Small intestine (tissue), 7 donors: ENCODE measurements around the gene ADIPOR2. TPM values are rescaled to one million over a fixed set of nuclear protein-coding genes. Genes with fewer than 3 reads are reported as not detected.
A peak's percentile ranks its signal among the peaks of the same experiment; 100 is the strongest.

Experiments used
- DNase-seq, 2 donors: peaks; one replicate each; pipeline versions ENCODE4 v3.0.0 to v3.0.0-alpha.2; 2013
- FAIRE-seq: peaks from 2 replicates; lab custom pipeline; 2012; peaks lifted over from hg19 to GRCh38; lab: Jason Lieb, UNC
- H3K27ac ChIP-seq, 3 donors: one replicate each; pipeline ENCODE4 v1.5.1; 2013; ENCODE audit warnings: low read length in 2 of 3, mild to moderate bottlenecking in 2 of 3, control low read depth in 1 of 3, inconsistent platforms in 1 of 3, low read depth in 1 of 3, moderate library complexity in 1 of 3
- H3K27me3 ChIP-seq, 3 donors: one replicate each; pipeline ENCODE4 v1.6.1; 2013; ENCODE audit warnings: low read length in 3 of 3, inconsistent platforms in 1 of 3; ENCODE audit not compliant: control insufficient read depth in 3 of 3, insufficient read depth in 3 of 3
- H3K36me3 ChIP-seq, 3 donors: one replicate each; pipeline ENCODE4 v1.6.1; 2013; ENCODE audit warnings: low read length in 3 of 3, inconsistent platforms in 1 of 3, low read depth in 1 of 3, mild to moderate bottlenecking in 1 of 3, moderate library complexity in 1 of 3; ENCODE audit not compliant: control insufficient read depth in 3 of 3, insufficient read depth in 2 of 3
- H3K4me1 ChIP-seq, 3 donors: one replicate each; pipeline ENCODE4 v1.6.1; 2013; ENCODE audit warnings: low read length in 2 of 3, inconsistent platforms in 1 of 3, low read depth in 1 of 3, mild to moderate bottlenecking in 1 of 3, moderate library complexity in 1 of 3; ENCODE audit not compliant: control insufficient read depth in 3 of 3, insufficient read depth in 2 of 3
- H3K4me3 ChIP-seq, 3 donors: one replicate each; pipeline ENCODE4 v1.5.1; 2013; ENCODE audit warnings: low read length in 3 of 3, control low read depth in 1 of 3, inconsistent platforms in 1 of 3, low read depth in 1 of 3, mild to moderate bottlenecking in 1 of 3, moderate library complexity in 1 of 3
- H3K9me3 ChIP-seq, 2 donors: one replicate each; pipeline ENCODE4 v1.6.1; 2013; ENCODE audit warnings: low read depth in 1 of 2, low read length in 1 of 2; ENCODE audit not compliant: control insufficient read depth in 2 of 2, insufficient read depth in 1 of 2
- WGBS, 3 donors: extraction: QIAGEN DNeasy Blood & Tissue Kit; methylation state at CpG; one replicate each; pipeline ENCODE4 v1.1.7; 2013; 5-methylcytosine and 5-hydroxymethylcytosine counted together
- polyA plus RNA-seq, 4 donors: library from polyadenylated mRNA; stranded (reverse) in 3 of 4; unstranded in 1 of 4; fragments of 200-250 nt in 3 of 4; fragments of 120-200 nt in 1 of 4; gene quantifications; one replicate each; pipeline versions ENCODE4 v1.2.1 to v1.2.3, GENCODE V29; 2013
- donor health status: healthy with polysubstance abuse.
- donor health status: control.
- donor health status: control.
- donor health status: Bipolar disorder and iron deficiency.
- donor health status: healthy.

Gene ADIPOR2
- polyA plus RNA-seq, 4 donors, result 35.6 to 57.3 (median 48.9) TPM

DNA sequence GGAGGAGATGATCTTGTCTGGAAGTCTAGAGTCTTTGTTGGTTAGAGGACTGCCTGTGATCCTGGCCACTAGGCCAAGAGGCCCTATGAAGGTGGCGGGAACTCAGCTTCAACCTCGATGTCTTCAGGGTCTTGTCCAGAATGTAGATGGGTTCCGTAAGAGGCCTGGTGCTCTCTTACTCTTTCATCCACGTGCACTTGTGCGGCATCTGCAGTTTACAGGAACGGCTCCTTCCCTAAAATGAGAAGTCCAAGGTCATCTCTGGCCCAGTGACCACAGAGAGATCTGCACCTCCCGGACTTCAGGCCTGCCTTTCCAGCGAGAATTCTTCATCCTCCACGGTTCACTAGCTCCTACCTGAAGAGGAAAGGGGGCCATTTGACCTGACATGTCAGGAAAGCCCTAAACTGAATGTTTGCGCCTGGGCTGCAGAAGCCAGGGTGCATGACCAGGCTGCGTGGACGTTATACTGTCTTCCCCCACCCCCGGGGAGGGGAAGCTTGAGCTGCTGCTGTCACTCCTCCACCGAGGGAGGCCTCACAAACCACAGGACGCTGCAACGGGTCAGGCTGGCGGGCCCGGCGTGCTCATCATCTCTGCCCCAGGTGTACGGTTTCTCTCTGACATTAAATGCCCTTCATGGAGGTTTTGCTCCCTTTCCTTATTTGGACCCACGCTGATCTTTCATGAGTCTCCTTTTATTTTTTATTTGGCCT is 44.1 kb upstream of the ADIPOR2 start:
- peaks cover 0 to 9% (median 0%) of the 10 kb centered on the region in 3 donors for H3K4me1 ChIP-seq
- FAIRE-seq, result no peak
- H3K4me3 ChIP-seq, result no peak overlapping the region
- H3K9me3 ChIP-seq, result no peaks in the 10 kb centered on the region
- 83 to 87% (median 83%) methylated on average over 21 of the region's 21 CpGs for WGBS, 3 donors
- peaks cover 0 to 6% (median 0%) of the 10 kb centered on the region in 3 donors for H3K27me3 ChIP-seq
- DNase-seq, result no peak
- no peak overlapping the region for H3K27ac ChIP-seq
- peaks cover 0 to 12% (median 0%) of the 10 kb centered on the region in 3 donors for H3K36me3 ChIP-seq

DNA sequence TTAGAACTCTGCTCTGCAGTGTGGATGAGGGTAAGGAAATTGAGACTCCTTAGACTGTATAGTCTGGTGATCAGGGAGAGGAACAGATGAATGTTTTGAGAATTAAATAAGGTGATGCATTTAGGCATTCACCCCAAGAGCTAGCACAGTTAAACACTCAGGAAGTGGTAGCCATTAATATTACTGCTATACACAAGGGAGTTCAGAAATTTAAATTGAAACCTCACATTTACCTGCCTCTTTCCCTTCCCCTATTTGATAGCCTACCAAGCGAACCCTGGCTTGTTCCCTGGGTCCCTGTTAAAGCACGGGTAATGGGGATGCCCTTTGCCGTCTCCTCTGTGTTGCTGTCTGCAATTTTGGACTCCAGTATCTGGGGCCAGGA is 43.6 kb upstream of the ADIPOR2 start:
- DNase-seq (no peak), FAIRE-seq (no peak)
- Histone ChIP-seq H3K4me3 (no peak overlapping the region), H3K27ac (no peak overlapping the region), H3K9me3 (no peaks in the 10 kb centered on the region), H3K27me3 (peaks cover 0 to 5% (median 0%) of the 10 kb centered on the region in 3 donors), H3K4me1 (peaks cover 0 to 5% (median 0%) of the 10 kb centered on the region in 3 donors), H3K36me3 (peaks cover 0 to 12% (median 0%) of the 10 kb centered on the region in 3 donors)
- WGBS, 3 donors, result 91 to 95% (median 91%) methylated on average over 3 of the region's 3 CpGs

DNA sequence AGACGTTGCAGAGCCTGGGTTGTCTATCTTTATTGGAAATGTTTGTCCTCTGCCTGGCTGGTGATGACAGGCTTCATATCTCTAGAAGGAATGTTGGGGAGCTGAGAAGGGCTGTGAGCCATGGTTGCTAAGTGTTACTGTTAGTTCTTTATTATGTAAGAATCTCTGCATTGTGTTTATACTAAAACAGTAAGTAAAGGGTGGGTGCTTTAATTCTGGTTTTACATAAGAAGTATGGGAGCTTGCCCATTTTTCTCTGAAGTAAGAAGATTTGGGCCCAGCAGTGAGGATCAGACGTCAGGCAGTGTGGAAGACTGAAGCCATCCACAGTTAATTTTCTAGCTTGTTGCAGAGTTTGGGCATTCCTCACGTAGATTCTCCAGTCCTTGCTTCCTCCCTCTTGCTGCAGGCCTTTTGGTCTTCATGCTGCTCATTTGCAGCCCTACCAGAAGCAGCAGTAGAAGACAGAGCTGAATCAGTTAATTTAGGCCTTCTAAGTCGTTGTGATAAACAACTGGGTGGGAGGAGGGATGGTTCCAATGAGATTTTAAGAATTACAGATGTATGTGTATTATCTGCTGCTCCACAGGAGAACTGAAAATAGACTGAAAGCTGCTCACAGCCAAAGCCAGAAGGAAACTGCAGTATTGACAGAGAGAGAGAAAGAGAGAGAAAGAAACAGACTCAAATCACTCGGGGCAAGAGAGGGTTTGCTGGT is 40.5 kb upstream of the ADIPOR2 start:
- H3K4me3 ChIP-seq, result no peak overlapping the region
- 48 to 55% (median 55%) methylated on average over 5 of the region's 5 CpGs for WGBS, 3 donors
- no peaks in the 10 kb centered on the region for H3K9me3 ChIP-seq
- H3K27me3 ChIP-seq, result peaks cover 0 to 5% (median 0%) of the 10 kb centered on the region in 3 donors
- H3K27ac ChIP-seq, result peak overlapping the region in 1 of 3 donors; percentile 13
- no peaks in the 10 kb centered on the region for H3K4me1 ChIP-seq
- FAIRE-seq (no peak), DNase-seq (no peak)
- H3K36me3 ChIP-seq, result peaks cover 0 to 12% (median 0%) of the 10 kb centered on the region in 3 donors

DNA sequence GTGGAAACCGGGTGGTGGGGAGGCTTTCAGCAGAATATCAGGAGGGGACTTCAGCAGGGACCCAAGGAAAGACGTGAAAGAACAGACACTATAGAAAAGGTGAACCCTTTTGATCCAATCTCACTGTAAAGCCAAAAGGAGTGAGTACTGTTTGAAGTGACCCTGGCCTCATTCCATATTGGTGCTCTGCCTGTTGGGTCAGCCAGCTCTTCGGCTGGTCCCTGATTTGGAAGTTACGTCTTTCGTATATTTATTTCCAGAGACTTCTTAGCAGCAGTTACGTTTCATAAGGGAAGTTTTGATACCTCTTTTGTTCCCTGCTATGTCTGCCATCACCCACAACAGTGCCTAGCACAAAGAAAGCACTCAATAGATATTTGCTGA is 39.9 kb upstream of the ADIPOR2 start:
- peak overlapping the region in 1 of 3 donors; percentile 13 for H3K27ac ChIP-seq
- FAIRE-seq, result no peak

DNA sequence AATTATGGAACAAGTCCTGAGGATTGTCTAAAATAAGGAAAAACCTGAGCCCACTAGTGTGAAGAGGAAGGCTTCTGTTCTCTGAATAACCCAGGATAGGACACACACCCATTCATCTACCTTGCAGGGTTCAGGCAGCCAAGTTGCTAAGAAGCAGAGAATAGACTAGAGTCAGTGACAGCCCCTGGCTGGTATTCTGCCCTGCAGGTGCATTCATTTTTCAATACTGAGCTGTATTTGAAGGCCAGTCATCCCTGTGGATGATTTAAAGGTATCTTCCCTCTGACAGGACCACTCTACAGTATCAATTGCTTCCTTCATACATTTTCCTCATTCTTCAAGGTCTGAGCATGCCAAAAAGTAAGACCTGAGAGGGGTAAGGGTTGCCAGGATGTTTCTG is 38.9 kb upstream of the ADIPOR2 start:
- DNase-seq, result no peak
- Histone ChIP-seq H3K36me3 (peaks cover 0 to under 1% (median 0%) of the 10 kb centered on the region in 3 donors), H3K27me3 (peaks cover 0 to 5% (median 0%) of the 10 kb centered on the region in 3 donors), H3K27ac (no peak overlapping the region), H3K4me3 (no peak overlapping the region), H3K4me1 (no peaks in the 10 kb centered on the region), H3K9me3 (no peaks in the 10 kb centered on the region)
- no peak for FAIRE-seq

More for the DNA sequence above, 39.9 kb upstream of the ADIPOR2 start:
- peaks cover 0 to 5% (median 0%) of the 10 kb centered on the region in 3 donors for H3K27me3 ChIP-seq
- H3K4me3 ChIP-seq, result no peak overlapping the region
- H3K4me1 ChIP-seq, result no peaks in the 10 kb centered on the region
- H3K9me3 ChIP-seq, result no peaks in the 10 kb centered on the region
- 63 to 77% (median 73%) methylated on average over 6 of the region's 6 CpGs for WGBS, 3 donors
- peaks cover 0 to 10% (median 0%) of the 10 kb centered on the region in 3 donors for H3K36me3 ChIP-seq
- no peak for DNase-seq

DNA sequence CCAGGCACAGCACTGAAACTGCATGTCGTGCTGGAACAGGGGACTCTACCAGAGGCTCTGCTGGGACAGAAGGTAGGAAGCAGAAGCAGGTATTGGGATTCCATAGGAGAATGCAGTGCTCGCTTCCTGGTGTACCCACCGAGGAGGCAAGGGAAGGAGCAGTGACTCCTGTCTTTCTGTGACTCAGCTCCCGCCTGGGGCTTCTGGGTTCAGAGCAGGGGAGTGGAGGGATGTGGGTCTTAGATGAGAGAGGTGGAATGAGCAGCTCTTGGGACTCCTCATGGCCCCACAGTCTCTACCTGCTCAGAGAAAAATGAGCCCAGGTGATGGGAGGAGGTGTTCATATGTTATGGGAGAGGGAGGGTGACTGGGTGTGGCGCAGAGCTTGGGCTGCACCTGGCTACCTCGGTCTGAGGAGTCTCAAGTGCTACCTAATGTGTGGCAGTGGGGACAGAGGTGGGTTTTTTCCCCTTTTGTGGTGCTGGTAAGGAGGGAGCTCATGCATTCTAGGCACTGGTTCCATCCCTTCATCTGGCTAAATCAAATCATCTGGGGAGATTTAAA is 35.6 kb upstream of the ADIPOR2 start:
- no peaks in the 10 kb centered on the region for H3K9me3 ChIP-seq
- FAIRE-seq (no peak), DNase-seq (peak in 1 of 2 donors; percentile 46)
- H3K36me3 ChIP-seq, result no peaks in the 10 kb centered on the region
- H3K27ac ChIP-seq, result no peak overlapping the region
- peaks cover 0 to 5% (median 0%) of the 10 kb centered on the region in 3 donors for H3K27me3 ChIP-seq
- H3K4me3 ChIP-seq, result no peak overlapping the region
- peaks cover 0 to 11% (median 2%) of the 10 kb centered on the region in 3 donors for H3K4me1 ChIP-seq
- WGBS, 3 donors, result 48 to 72% (median 59%) methylated on average over 6 of the region's 6 CpGs

DNA sequence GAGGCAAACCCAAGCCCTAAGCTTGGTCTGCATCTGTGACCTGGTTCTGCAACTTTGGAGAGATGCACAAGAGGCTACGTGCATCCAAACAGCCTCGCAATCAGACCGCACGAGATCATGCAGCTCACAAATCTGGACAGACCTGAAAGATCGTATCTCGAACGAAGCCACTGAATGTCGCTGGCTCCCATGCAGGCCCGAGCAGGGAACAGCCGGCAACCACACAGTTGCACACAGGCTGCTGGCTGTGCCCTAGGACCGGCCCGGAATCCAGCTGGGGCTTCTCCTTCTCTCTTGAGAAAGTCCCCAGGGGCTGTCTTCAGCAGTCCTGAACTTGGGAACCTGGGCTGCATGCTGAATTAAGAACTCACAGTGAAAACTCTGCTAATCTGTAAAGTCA is 34.0 kb upstream of the ADIPOR2 start:
- peaks cover 0 to 19% (median 2%) of the 10 kb centered on the region in 3 donors for H3K4me1 ChIP-seq
- H3K27ac ChIP-seq, result no peak overlapping the region
- FAIRE-seq (no peak), DNase-seq (no peak)
- H3K36me3 ChIP-seq, result no peaks in the 10 kb centered on the region
- H3K4me3 ChIP-seq, result no peak overlapping the region
- no peaks in the 10 kb centered on the region for H3K9me3 ChIP-seq
- WGBS, 3 donors, result 83 to 92% (median 92%) methylated on average over 12 of the region's 12 CpGs
- H3K27me3 ChIP-seq, result peaks cover 0 to 2% (median 0%) of the 10 kb centered on the region in 3 donors

DNA sequence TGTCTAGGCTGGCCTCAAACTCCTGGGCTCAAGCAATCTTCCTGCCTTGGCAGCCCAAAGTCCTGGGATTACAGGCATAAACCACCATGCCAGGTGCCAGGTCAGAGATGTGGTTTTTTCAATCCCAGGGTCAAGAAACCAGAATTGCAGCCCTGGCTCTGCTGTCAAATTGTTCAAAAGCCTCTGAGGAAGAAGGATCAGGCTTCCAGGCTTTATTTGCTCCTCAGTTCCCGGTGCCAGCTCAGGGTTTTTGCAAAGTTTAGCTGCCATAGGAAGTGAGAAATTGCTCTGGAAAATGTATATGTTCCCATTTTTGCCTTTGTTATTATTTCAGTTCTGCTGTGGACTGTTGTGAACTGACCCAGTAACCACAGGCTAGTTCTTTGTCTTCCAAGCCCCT is 33.2 kb upstream of the ADIPOR2 start:
- Histone ChIP-seq H3K36me3 (no peaks in the 10 kb centered on the region), H3K4me3 (no peak overlapping the region), H3K9me3 (no peaks in the 10 kb centered on the region), H3K27me3 (no peaks in the 10 kb centered on the region), H3K27ac (no peak overlapping the region), H3K4me1 (peaks cover 0 to 19% (median 2%) of the 10 kb centered on the region in 3 donors)
- no peak for FAIRE-seq
- no peak for DNase-seq
- WGBS, 3 donors, result 43 to 52% (median 46%) methylated on average over 1 of the region's 1 CpG
